ENCODE results near the gene PSMB4.
"Not testable (repeated sequence)": the region's sequence is repeated elsewhere in the genome, so short reads cannot be mapped to it uniquely, and the experiment has no call there.

PSMB4 gene
- total RNA-seq, result 189 to 240 reads per million in 2 donors

DNA sequence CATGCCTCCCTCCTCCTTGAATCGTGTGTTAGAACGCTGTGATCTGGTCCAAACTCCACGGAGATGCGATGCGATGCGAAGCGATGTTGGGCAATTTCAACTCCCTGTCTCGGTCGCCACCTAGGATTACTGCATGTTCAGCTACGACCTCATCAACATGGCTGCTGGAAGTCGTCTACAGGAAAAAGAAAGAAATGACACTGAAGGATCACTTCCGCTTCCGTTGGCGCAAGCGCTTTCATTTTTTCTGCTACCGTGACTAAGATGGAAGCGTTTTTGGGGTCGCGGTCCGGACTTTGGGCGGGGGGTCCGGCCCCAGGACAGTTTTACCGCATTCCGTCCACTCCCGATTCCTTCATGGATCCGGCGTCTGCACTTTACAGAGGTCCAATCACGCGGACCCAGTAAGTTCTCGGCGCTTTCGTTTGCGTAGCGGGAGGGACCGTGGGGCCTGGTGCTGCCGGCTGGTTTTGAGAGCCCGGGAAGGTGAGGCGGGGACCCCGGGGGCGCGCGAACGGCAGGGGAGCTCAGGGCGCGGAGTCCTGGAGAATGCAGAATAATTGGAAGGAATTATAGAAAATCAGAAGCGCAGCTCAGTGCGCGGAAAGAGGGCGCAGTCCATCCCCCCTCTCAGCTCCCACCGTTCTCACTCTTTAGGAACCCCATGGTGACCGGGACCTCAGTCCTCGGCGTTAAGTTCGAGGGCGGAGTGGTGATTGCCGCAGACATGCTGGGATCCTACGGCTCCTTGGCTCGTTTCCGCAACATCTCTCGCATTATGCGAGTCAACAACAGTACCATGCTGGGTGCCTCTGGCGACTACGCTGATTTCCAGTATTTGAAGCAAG lies at the start of gene PSMB4:
Gene PSMB4 (plus strand): TSS at position 250 of the 848 bp plus-strand sequence. CDS start 15 bp downstream, at position 265.
- DNase-seq, result peak; percentile 66

DNA sequence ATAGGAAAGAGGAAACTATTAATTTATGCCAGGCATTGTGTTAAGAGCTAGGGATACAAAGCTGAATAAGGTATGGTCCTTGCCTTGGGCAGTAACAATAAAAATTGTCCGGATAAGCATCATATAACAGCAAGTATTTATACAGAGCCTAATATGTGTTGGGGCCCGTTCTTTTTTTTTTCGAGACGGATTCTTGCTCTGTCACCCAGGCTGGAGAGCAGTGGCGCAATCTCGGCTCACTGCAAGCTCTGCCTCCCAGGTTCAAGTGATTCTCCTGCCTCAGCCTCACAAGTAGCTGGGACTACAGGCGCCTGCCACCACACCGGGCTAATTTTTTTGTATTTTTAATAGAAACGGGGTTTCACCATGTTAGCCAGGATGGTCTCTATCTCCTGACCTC lies 49.0 kb upstream of the PSMB4 start:
- DNase-seq, result not testable (repeated sequence)

DNA sequence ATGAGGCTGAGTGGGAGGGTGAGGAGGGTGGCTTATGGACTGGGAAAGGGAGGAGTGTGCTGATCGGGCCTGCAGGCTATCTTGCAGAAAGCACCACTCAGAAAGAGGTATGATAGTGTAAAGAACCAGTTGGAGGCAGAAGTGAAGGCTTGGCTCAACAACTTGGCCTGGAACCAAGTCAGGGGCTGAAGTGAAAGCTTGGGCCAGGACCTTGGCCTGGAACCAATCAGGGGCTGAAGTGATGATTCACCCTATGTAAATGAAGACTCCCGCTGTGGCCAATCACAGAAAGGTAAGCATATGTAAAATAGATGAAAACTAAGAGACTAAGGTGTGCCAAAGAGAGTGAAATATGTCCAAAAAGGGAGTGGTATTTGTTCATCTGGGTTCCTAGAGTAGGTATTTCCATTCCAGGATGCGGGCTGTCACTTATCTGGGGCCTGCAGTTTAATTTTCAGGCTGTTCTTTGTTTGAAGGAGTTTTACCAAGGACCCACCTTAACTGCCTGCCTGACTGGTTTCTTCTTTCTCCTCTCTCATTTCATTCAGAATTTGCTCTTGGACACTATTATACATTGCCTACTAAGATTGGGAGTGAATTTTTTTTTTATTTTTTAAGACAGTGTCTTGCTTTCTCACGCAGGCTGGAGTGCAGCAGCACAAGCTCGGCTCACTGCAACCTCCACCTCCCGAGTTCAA lies 47.2 kb upstream of the PSMB4 start:
- no peak for DNase-seq

DNA sequence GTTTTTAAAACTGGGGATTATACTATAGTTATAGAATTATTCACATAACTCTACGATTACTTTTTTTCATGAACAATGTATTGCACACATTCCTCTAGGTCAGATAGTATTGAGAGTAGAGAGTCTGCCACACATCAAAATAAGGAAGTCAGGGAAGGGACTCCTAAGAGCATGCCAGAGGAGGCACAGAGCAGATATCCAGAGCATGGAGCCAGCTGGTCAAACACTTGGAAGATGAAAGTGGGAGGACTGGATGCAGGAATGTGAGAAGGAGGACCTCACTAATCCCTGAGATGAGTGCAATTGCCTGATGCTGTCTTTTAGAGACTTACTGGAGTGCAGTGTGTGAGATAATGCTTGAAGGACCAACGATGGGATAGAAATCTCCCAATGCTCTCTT lies 42.7 kb upstream of the PSMB4 start:
- DNase-seq, result no peak

DNA sequence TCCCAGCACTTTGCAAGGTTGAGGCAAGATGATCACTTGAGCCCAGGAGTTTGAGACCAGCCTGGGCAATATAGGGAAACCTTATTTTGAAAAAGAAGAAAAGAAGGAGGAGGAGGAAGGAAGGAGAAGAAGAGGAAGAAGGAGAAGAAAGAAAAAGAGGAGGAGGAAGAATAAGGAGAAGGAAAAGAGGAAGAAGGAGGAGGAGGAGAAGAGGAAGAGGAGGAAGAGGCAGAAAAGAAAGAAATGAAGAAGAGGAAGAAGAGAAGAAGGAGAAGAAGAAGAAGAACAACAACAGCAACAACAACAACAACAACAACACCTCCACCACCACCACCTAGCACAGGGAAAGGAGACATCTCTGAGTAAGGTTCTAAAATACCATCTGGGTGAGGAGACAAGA lies 37.5 kb upstream of the PSMB4 start:
- DNase-seq, result no peak

DNA sequence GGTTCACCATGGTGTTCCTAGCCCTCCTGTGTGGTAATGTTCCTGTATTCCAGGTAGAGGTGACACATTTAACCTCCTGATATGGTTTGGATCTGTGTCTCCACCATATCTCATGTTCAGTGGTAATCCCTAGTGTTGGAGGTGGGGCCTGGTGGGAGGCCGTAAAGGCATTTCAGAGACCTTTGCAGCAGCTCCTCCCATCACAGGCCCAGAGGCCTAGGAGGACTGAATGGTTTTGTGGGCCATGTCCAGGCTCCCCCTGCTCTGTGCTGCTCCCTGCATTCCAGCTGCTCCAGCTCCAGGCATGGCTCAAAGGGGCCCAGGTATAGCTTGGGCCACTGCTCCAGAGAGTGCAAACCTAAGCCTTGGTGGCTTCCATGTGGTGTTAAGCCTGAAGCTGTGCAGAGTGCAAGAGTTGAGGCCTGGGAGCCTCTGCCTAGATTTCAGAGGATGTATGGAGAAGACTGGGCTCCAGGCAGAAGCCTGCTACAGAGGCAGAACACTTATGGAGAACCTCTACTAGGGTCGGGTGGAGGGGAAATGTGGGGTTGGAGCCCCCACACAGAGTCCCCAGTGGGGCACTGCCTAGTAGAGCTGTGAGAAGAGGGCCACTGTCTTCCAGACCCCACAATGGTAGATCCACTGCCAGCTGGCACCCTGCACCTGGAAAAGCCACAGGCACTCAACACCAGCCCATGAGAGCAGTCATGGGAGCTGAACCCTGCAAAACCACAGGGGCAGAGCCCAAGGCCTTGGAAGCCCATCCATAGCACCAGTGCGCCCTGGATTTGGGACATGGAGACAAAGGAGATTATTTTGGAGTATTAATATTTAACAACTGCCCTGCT lies 36.8 kb upstream of the PSMB4 start:
- DNase-seq, result no peak

DNA sequence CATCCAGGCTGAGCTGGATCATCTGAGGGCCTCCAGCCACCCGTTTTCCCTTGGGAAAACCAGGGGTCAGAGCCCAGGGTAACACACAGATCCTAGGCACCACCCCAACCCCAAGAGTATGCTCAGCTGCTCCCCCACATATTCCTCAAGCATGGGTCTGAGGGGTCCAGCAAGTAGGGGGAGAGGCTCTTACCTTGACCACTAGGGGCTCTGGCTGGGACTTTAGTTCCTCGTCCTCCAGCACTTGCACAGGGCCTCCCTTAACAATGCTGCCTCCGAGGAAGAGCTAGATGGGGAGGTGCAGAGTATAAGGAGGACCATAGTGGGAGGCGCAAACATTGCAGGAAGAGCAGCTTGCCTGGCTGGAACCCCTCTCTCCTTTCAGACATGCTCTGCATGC lies 34.4 kb upstream of the PSMB4 start:
- DNase-seq, result no peak

DNA sequence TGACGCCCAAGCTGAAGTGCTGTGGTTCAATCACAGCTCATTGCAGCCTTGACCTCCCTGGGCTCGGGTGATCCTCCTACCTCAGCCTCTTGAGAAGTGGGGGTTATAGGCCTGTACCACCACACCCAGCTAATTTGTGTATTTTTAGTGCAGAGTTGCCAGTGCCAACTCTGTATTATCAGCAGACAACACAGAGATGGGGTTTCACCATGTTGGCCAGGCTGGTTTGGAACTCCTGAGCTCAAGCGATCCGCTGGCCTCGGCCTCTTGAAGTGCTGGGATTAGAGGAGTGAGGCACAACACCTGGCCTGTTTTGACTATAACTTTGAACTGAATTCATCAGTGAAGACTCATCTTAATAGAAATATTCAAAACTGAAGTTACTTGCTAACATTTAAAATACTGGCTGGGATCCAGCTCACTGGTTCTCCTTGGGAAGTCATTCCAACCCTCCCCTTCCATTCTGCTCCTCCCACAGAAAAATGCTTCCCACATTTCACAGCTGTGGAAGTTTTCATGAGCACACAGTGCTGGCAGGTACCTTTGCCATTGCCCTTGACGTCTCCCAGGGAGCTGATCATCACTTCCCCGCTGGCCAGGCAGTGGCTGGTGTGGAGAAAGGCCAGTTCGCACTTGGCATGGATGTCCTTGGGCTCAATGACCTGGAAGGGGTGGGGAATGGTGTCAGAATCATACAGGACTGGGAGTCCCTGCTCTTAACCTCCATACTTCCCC lies 31.5 kb upstream of the PSMB4 start:
- no peak for DNase-seq

DNA sequence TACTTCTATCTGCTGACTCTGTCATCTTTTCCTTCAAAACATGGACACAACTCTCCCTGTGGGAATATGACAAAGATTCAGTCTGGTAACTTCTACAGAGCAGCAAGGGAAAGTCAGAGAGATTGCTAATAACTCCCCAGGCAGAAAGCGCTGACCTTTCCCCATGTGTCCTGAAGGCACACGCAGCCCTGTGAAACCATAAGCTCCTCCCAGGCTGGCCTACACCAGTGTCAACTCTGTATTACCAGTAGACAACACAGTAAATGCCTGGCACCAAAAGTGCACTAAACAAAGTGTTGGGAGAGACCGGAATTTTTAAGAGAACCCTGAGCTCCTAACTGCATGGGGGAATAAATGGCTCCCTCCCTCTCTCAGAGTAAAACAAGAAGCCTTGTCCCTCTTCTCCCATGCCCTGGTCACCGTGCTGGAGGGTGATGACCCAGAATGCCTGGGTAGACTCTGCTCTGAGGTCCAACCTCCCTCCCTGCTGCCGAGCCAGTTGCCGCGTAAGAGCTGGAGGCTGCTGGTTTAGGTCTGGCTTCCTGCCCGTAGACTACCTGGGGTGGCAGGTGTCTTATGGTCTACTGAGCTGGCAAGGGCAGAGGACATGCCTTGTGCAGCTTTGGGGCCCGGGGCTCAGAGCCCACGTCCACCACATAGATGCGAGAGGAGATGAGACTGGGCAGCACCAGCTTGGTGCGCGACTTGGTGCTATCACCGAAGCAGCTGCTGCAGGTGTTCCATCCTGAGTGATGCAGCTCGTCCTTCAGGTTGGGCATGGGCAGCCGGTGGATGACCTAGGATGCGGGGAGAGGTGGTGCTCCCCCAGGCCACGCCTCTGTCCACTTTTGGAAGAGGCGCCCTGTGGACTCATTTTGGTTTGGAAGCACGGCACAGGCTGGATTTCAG lies 30.7 kb upstream of the PSMB4 start:
- DNase-seq, result no peak

DNA sequence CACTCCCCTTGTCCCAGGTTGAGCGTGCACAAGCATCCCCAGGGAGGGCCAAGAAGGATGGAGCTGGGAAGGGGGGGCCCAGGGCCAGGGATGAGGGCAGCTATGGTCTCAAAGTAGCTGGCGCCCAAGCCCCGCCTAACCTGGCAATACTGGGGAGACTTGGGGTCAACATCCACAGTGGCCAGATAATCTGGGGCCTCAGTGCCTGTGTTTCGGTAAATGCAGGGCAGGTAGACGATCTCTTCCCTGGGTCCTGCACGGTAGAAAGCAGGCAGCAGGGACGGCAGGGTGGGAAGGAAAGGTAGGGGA lies 30.1 kb upstream of the PSMB4 start:
- no peak for DNase-seq

DNA sequence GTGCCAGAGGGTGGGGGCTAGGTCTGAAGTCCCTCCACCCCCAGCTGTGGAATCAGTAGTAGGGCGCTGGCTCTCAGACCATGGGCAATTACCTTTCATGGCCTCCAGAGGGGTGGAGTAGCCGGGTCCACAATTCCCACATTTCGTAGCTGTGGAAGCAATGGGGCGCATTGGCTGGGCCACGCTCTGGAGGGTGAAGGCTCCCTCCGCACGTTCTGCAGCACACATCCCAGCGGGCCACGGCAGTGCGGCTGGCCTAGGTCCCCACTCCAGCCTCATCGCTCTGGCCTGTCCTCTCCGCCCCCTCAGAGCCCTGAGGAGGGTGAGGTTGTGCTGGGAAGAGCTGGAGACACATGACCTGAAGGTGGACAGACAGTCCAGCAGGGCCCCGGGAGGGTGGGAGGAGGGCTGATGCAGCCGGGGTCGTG lies 29.7 kb upstream of the PSMB4 start:
- DNase-seq, result no peak

DNA sequence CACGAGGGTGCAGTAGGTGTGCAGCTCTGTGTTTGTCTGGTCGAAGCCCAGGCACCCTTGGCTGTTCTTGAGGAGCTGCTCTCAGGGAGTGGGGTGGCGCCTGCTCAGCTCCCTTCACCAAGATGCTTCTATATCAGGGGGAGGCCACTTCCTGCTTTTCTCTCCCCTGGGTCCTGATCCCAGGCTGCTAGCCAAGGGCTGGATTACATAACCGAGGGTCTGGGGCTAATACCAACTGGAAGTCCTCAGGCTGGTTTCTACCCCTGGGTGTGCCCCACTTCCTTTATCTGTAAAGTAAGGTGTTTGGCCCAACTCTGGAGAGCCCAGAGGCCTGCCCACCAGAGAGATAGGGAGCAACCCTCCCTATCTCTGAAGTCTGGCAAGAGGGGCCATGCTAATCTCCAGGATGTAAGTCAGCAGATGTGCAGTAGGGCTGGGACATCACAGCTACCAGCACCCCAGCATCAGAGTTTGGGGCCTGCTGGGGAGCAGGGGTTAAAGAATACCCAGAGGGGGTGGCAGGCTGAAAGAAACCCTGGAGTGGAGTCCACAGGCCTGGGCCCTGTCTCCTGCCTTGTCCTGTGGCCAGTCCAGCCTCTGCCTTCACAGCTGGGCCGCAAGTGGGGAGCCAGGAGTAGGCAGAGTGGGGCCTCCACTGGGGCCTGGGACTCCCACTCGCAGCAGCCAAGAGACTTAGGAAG lies 29.0 kb upstream of the PSMB4 start:
- DNase-seq, result no peak

DNA sequence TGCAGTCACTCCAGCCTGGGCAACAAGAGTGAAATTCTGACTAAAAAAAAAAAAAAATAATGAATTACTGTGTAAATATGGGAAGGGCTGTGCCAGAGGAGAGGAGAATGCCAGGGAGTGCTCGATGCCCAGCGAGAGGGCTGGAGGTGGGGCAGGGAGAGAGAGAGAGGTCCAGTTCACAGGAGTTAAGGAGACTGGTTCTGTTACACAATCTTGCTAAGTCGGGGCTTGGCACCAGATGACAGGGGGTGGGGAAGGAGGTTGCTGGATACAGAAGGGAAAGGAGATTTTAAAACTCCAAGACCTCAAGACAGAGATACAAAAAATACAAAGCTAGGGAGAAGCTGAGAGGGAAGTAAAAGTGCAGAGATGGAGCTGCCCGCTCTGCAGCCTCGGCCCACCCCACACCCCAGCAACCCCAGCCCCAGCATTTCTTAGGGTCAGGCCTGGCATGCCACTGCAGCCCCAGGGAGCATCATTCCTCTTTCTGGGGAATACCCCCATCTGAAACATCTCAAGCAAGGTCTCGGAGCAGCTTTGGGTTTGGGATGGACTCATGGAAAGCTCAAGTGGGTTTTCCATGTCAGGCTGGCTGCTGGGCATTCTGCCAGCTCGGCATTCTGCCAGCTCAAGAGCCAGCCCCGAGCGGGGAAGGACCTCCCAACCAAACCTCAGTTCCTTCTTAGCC lies 27.9 kb upstream of the PSMB4 start:
- no peak for DNase-seq

DNA sequence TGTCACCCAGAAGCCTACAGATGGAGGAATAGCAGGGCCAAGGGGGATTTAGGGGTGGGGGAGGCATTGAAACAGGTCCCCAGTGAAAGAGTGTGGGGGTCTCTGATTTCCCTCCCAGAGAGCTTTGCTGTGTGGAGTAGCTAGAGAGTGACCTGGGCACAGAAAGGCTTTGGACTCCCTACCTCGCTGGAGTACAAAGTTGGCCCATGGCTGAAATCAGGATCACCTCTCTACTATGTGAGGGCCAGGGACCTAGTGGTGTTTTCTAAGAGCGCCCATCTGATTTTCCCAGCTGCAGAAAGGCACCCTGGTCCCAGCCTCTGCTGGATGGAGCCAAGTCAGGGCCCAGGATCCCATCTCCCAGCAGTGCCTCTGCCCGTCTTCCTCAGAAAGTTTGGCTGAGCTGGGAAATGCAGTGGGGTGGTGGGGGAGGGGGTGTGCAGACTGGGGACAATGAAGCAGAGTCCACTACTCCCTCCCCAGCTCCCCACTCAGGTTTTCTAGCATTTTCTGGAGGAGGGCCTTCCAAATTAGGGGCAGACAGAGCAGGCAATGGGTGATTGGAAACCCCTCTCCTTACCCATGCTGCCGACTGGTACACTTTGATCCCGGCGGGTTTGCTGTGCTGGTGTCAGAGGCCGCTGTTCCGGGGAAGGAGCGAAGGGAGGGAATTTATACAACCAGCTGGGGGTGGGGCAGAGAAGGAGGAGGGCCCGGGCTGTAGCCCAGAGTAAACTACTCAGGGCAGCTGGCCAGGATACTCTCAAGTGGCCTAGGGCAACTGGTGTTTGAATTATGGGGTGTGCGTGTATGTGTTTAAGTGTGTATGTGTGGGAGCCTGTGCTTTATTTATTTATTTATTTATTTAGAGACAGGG lies 27.1 kb upstream of the PSMB4 start, which contains the start of gene SELENBP1:
Gene SELENBP1 (minus strand): TSS at position 648 of the 877 bp plus-strand sequence. CDS start 64 bp downstream, at position 584.
- DNase-seq, result no peak

DNA sequence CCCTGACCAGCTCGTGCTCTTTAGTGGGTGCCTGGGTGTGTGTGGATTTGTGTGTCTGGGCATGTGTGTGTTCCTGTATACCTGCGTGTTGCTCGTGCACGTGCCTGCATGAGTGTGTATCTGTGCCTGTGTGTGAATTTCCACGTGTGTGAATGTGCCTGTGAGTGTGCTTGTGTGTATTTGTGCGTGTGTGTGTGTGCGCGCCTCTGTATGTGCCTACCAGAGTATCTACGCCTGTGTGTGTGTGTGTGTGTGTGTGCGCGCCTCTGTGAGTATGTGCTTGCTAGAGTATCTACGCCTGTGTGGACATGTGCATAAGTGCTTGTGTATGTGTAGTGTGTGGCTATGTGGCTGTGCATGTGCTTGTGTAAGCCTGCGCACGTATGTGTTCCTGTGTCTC lies 26.2 kb upstream of the PSMB4 start:
- no peak for DNase-seq

DNA sequence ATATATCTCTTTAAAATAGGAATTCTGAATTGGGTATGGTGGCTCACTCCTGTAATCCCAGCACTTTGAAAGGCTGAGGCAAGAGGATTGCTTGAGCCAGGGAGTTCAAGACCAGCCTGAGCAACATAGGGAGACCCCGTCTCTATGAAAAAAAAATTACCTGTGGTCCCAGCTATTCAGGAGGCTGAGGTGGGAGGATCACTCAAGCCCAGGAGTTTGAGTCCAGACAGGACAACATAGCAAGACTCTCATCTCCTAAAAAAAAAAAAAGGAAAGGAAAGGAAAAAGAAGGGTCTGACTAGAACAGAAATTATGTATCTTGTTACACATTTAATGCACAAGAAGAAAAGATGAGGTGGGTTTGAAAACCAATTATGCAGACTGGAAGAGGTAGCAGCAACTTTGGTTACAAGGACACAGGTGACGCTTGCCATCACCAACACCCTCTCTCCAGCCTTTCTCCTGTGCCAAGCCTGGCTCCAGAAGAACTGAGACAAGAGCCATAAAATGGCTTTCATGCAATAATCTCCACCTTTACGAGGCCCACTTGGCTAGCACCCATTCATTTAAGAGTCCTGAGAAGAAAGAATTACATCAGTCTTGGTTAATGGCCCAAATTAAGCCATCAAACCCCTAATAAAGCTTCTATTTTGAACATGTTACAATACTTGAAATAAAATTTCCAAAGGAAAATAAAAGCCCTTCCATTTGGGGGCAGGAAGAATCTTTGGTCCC lies 22.1 kb upstream of the PSMB4 start:
- DNase-seq, result no peak

DNA sequence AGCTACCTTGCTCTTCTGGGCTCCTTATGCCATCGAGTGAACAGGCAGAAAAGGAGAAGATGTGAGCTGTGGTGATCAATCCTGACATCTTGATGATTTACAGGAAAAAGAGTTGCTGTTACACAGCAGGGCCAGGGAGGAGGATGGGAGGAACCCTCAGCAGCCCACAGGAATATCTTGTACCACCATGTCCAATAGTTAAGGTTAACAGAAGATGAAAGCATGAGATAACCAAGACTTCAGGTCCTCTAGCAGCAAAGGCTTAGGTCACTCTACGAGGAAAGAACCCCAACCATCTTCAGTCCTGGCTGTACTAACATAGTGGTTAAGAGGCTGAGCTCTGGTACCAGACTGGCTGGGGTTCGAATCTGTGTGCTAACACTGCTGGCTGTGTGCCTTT lies 14.8 kb upstream of the PSMB4 start:
- DNase-seq, result no peak

DNA sequence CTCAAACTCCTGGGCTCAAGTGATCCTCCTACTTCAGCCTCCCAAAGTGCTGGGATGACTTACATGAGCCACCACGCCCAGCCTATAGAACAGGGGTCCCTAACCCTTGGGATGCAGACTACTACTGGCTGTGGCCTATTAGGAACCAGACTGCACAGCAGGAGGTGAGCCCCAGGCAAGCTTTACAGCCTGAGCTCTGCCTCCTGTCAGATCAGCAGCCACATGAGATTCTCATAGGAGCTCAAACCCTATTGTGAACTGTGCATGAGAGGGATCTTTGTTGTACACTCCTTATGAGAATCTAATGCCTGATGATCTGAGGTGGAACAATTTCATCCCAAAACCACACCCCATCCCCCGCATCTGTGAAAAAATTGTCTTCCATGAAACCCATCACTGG lies 13.4 kb upstream of the PSMB4 start:
- DNase-seq, result no peak

Measured in T-helper 9 cell (primary cell).